Smooth muscle cell (in vitro differentiated cells): ENCODE results near the gene ABHD5. TPM values are rescaled to one million over a fixed set of nuclear protein-coding genes. Genes with fewer than 3 reads are reported as not detected.

Source experiments
- DNase-seq: peaks from one replicate; lab custom pipeline; 2025; ENCODE audit not compliant: unreplicated experiment; lab: John Stamatoyannopoulos, UW
- H2AFZ ChIP-seq: fragments of 200-600 bp; sonication (generic); 2 replicates; pipeline ENCODE4 v1.6.0; 2016; ENCODE audit warnings: antibody characterized with exemption, low read depth, mild to moderate bottlenecking
- H3F3A ChIP-seq: fragments of 200-600 bp; sonication (generic); 2 replicates; pipeline ENCODE4 v1.6.0; 2017; ENCODE audit warnings: antibody characterized with exemption, low read depth
- H3K27ac ChIP-seq: fragments of 200-600 bp; sonication (generic); 2 replicates; pipeline ENCODE4 v1.5.1; 2016; ENCODE audit warnings: low read depth, mild to moderate bottlenecking
- H3K27me3 ChIP-seq: fragments of 200-600 bp; sonication (generic); 2 replicates; pipeline ENCODE4 v1.6.1; 2016; ENCODE audit warnings: low read depth, mild to moderate bottlenecking
- H3K36me3 ChIP-seq: fragments of 200-600 bp; sonication (generic); 2 replicates; pipeline ENCODE4 v1.5.1; 2016; ENCODE audit warnings: low read depth
- H3K4me1 ChIP-seq: fragments of 200-600 bp; sonication (generic); 2 replicates; pipeline ENCODE4 v1.5.1; 2016; ENCODE audit warnings: low read depth
- H3K4me2 ChIP-seq: fragments of 200-600 bp; sonication (generic); 2 replicates; pipeline ENCODE4 v1.6.0; 2016; ENCODE audit warnings: mild to moderate bottlenecking
- H3K4me3 ChIP-seq: fragments of 200-600 bp; sonication (generic); 2 replicates; pipeline ENCODE4 v1.5.1; 2016; ENCODE audit warnings: mild to moderate bottlenecking
- H3K79me2 ChIP-seq: fragments of 200-600 bp; sonication (generic); 2 replicates; pipeline ENCODE4 v1.6.0; 2016; ENCODE audit warnings: low read depth, mild to moderate bottlenecking
- H3K9ac ChIP-seq: fragments of 200-600 bp; sonication (generic); 2 replicates; pipeline ENCODE4 v1.6.0; 2016; ENCODE audit warnings: low read depth
- H3K9me3 ChIP-seq: fragments of 200-600 bp; sonication (generic); replicated peaks from 2 replicates; pipeline ENCODE4 v1.5.1; 2016; ENCODE audit warnings: low read depth
- H4K20me1 ChIP-seq: fragments of 200-600 bp; sonication (generic); 2 replicates; pipeline ENCODE4 v1.6.0; 2016; ENCODE audit warnings: low read depth
- CTCF ChIP-seq: fragments of 200-600 bp; sonication (generic); IDR thresholded peaks from 2 replicates; pipeline ENCODE4 v1.5.1; 2017; ENCODE audit warnings: borderline replicate concordance, mild to moderate bottlenecking, antibody characterized with exemption; ENCODE audit not compliant: insufficient read depth, poor library complexity, severe bottlenecking
- WGBS: methylation state at CpG from one replicate; pipeline ENCODE4 v1.1.7; 2016; ENCODE audit warnings: low lambda C conversion rate; 5-methylcytosine and 5-hydroxymethylcytosine counted together
- polyA plus RNA-seq: library from polyadenylated mRNA; unstranded; fragments of >200 nt; fragmentation: Nextera tagmentation; extraction: Ambion mirVana; gene quantifications from 2 replicates; pipeline ENCODE4 v1.2.1, GENCODE V29; 2016
- total RNA-seq: library from RNA; depleted of rRNA; stranded (reverse); fragments of >200 nt; gene quantifications from 2 replicates; pipeline ENCODE4 v1.2.3, GENCODE V29; 2014

Gene ABHD5
- total and polyA plus RNA-seq, 2 experiments from 2014 or later = 8.6 to 9.3 TPM

- Histone ChIP-seq H3K36me3 (no peaks in the 10 kb centered on the region), H2AFZ (no peak overlapping the region), H3K27me3 (no peaks in the 10 kb centered on the region), H3K4me2 (no peak overlapping the region), H3K9me3 (no peaks in the 10 kb centered on the region), H3K79me2 (no peaks in the 10 kb centered on the region), H3K4me1 (peaks cover 4% of the 10 kb centered on the region), H3K4me3 (no peak overlapping the region), H3F3A (no peaks in the 10 kb centered on the region), H3K9ac (no peak overlapping the region), H3K27ac (no peak overlapping the region), H4K20me1 (no peaks in the 10 kb centered on the region)
- 94% methylated on average over 6 of the region's 6 CpGs for WGBS
- no peak for DNase-seq
- no peak for TF ChIP-seq CTCF
These were observed 43.2 kb upstream of the ABHD5 start for GRCh38 chr3:43647331-43648166.

GRCh38 chr3:43648957-43649356 lies 41.8 kb upstream of the ABHD5 start:
- H3K27me3 ChIP-seq = no peaks in the 10 kb centered on the region
- no peaks in the 10 kb centered on the region for H4K20me1 ChIP-seq
- H3K9me3 ChIP-seq = no peaks in the 10 kb centered on the region
- no peak overlapping the region for H2AFZ ChIP-seq
- 90% methylated on average over 3 of the region's 3 CpGs for WGBS
- no peak overlapping the region for H3K4me2 ChIP-seq
- TF ChIP-seq CTCF = no peak
- no peaks in the 10 kb centered on the region for H3K79me2 ChIP-seq
- no peak overlapping the region for H3K27ac ChIP-seq
- H3K4me1 ChIP-seq = peaks cover 4% of the 10 kb centered on the region
- H3F3A ChIP-seq = no peaks in the 10 kb centered on the region
- DNase-seq = no peak
- H3K9ac ChIP-seq = no peak overlapping the region
- H3K4me3 ChIP-seq = no peak overlapping the region
- H3K36me3 ChIP-seq = no peaks in the 10 kb centered on the region

GRCh38 chr3:43649365-43649968 lies 41.3 kb upstream of the ABHD5 start:
- TF ChIP-seq CTCF = no peak
- no peaks in the 10 kb centered on the region for H3F3A ChIP-seq
- no peaks in the 10 kb centered on the region for H3K9me3 ChIP-seq
- DNase-seq = no peak
- H2AFZ ChIP-seq = no peak overlapping the region
- H4K20me1 ChIP-seq = no peaks in the 10 kb centered on the region
- H3K4me2 ChIP-seq = no peak overlapping the region
- H3K36me3 ChIP-seq = no peaks in the 10 kb centered on the region
- WGBS = 64% methylated on average over 6 of the region's 6 CpGs
- no peak overlapping the region for H3K27ac ChIP-seq
- H3K4me1 ChIP-seq = peaks cover 4% of the 10 kb centered on the region
- H3K27me3 ChIP-seq = no peaks in the 10 kb centered on the region
- H3K79me2 ChIP-seq = no peaks in the 10 kb centered on the region
- no peak overlapping the region for H3K9ac ChIP-seq
- no peak overlapping the region for H3K4me3 ChIP-seq
